Liver (tissue), 3 donors: ENCODE results near the gene EIF2B2.

Source experiments
- CTCF ChIP-seq: fragments of 150-350 bp; IDR thresholded peaks from 2 replicates; pipeline ENCODE4 v1.5.1; 2017; ENCODE audit warnings: improper control_type of control experiment, low read depth, low read length; ENCODE audit not compliant: missing input control
- HNF4G ChIP-seq: IDR thresholded peaks from 2 replicates; pipeline ENCODE4 v1.6.1; 2016; ENCODE audit warnings: antibody characterized with exemption
- TAF1 ChIP-seq: conservative IDR thresholded peaks from 2 replicates; pipeline ENCODE4 v1.6.1; 2016; ENCODE audit warnings: antibody characterized with exemption, mild to moderate bottlenecking
- ZBTB33 ChIP-seq: IDR thresholded peaks from 2 replicates; pipeline ENCODE4 v1.6.1; 2016; ENCODE audit warnings: antibody characterized with exemption
- donor health status: healthy.
- donor health status: healthy.

GRCh38 chr14:75025082-75025481, 22.4 kb downstream of the EIF2B2 start:
- no peak for TF ChIP-seq CTCF
- no peak for TF ChIP-seq TAF1
- TF ChIP-seq HNF4G: no peak
- TF ChIP-seq ZBTB33: no peak
